SJSA1 (cell line): ENCODE results near the gene IFIT1. TPM values are rescaled to one million over a fixed set of nuclear protein-coding genes. Genes with fewer than 3 reads are reported as not detected.
"Not testable (repeated sequence)": the region's sequence is repeated elsewhere in the genome, so short reads cannot be mapped to it uniquely, and the experiment has no call there.

Source experiments
- DNase-seq, 2 experiments: peaks; one replicate each; pipeline ENCODE4 v3.0.0-alpha.2; 2015 to 2020; ENCODE audit warnings: low spot score in 2 of 2, low read depth in 1 of 2
- H3K27ac ChIP-seq: fragments of 250-450 bp; sonication (Bioruptor Pico); 2 replicates; pipeline ENCODE4 v1.5.1; 2020; ENCODE audit warnings: mild to moderate bottlenecking, moderate library complexity
- H3K27me3 ChIP-seq: fragments of 250-450 bp; sonication (Bioruptor Pico); replicated peaks from 2 replicates; pipeline ENCODE4 v1.5.1; 2020; ENCODE audit warnings: mild to moderate bottlenecking, moderate library complexity
- H3K36me3 ChIP-seq: fragments of 250-450 bp; sonication (Bioruptor Pico); 2 replicates; pipeline ENCODE4 v1.5.1; 2020; ENCODE audit warnings: mild to moderate bottlenecking
- H3K4me1 ChIP-seq: fragments of 250-450 bp; sonication (Bioruptor Pico); replicated peaks from 2 replicates; pipeline ENCODE4 v1.6.1; 2021; ENCODE audit warnings: mild to moderate bottlenecking
- H3K4me3 ChIP-seq: fragments of 250-450 bp; sonication (Bioruptor Pico); 2 replicates; pipeline ENCODE4 v1.5.1; 2020; ENCODE audit warnings: mild to moderate bottlenecking
- H3K9me3 ChIP-seq: fragments of 250-450 bp; sonication (Bioruptor Pico); replicated peaks from 2 replicates; pipeline ENCODE4 v1.5.1; 2020; ENCODE audit warnings: mild to moderate bottlenecking
- total RNA-seq: library from RNA; depleted of rRNA; stranded (reverse); fragments of >200 nt; shearing (Covaris generic); gene quantifications from 2 replicates; pipeline ENCODE4 v1.2.3, GENCODE V29; 2014; rRNA removed

The IFIT1 gene
- total RNA-seq = 1.8 and 5.2 TPM in 2 replicates

GRCh38 chr10:89391907-89392756 lies at the start of gene IFIT1:
TSS of gene IFIT1 (plus strand) at chr10:89392623. CDS start at chr10:89392713, 90 bp downstream.
- peak; percentile 68 to 82 for DNase-seq
- Histone ChIP-seq H3K9me3 (no peaks in the 10 kb centered on the region), H3K27ac (peak within 1 kb of the TSS; percentile 70), H3K27me3 (no peaks in the 10 kb centered on the region), H3K4me1 (peaks cover 10% of the 10 kb centered on the region), H3K36me3 (no peaks in the 10 kb centered on the region), H3K4me3 (peak within 1 kb of the TSS; percentile 42)

GRCh38 chr10:89343089-89343767 lies 49.2 kb upstream of the IFIT1 start:
- Histone ChIP-seq H3K4me1 (0 out of 2 replicates have a peak, but pooled peaks cover 8% of the 10 kb centered on the region), H3K27ac (no peak overlapping the region), H3K27me3 (no peaks in the 10 kb centered on the region), H3K36me3 (peaks cover 16% of the 10 kb centered on the region), H3K4me3 (no peak overlapping the region), H3K9me3 (no peaks in the 10 kb centered on the region)
- no peak for DNase-seq

GRCh38 chr10:89344156-89344555 lies 48.3 kb upstream of the IFIT1 start:
- Histone ChIP-seq H3K4me1 (0 out of 2 replicates have a peak, but pooled peaks cover 8% of the 10 kb centered on the region), H3K9me3 (no peaks in the 10 kb centered on the region), H3K27me3 (no peaks in the 10 kb centered on the region), H3K36me3 (peaks cover 8% of the 10 kb centered on the region; the same call in 1 of the 2 replicates), H3K4me3 (no peak overlapping the region), H3K27ac (no peak overlapping the region)
- DNase-seq = no peak

- Histone ChIP-seq H3K4me3 (no peak overlapping the region), H3K27me3 (no peaks in the 10 kb centered on the region), H3K4me1 (peaks cover 9% of the 10 kb centered on the region), H3K36me3 (no peaks in the 10 kb centered on the region), H3K9me3 (no peaks in the 10 kb centered on the region), H3K27ac (no peak overlapping the region)
- DNase-seq = no peak
Measured at GRCh38 chr10:89345367-89346000, 46.9 kb upstream of the IFIT1 start.

GRCh38 chr10:89346405-89347254 lies 45.8 kb upstream of the IFIT1 start:
- Histone ChIP-seq H3K9me3 (no peaks in the 10 kb centered on the region), H3K36me3 (no peaks in the 10 kb centered on the region), H3K4me1 (peaks cover 20% of the 10 kb centered on the region), H3K27me3 (no peaks in the 10 kb centered on the region), H3K27ac (no peak overlapping the region), H3K4me3 (no peak overlapping the region)
- DNase-seq = no peak

- H3K27ac ChIP-seq = no peak overlapping the region
Measured at GRCh38 chr10:89347701-89348457, 44.5 kb upstream of the IFIT1 start.

GRCh38 chr10:89348481-89348880 lies 43.9 kb upstream of the IFIT1 start:
- no peak for DNase-seq
- H3K27me3 ChIP-seq = no peaks in the 10 kb centered on the region
- H3K4me3 ChIP-seq = no peak overlapping the region
- no peak overlapping the region for H3K27ac ChIP-seq
- H3K9me3 ChIP-seq = no peaks in the 10 kb centered on the region
- H3K4me1 ChIP-seq = peaks cover 29% of the 10 kb centered on the region
- H3K36me3 ChIP-seq = no peaks in the 10 kb centered on the region

More at GRCh38 chr10:89347701-89348457, 44.5 kb upstream of the IFIT1 start:
- Histone ChIP-seq H3K4me3 (no peak overlapping the region), H3K4me1 (peaks cover 25% of the 10 kb centered on the region), H3K36me3 (no peaks in the 10 kb centered on the region), H3K9me3 (no peaks in the 10 kb centered on the region), H3K27me3 (no peaks in the 10 kb centered on the region)
- no peak for DNase-seq

GRCh38 chr10:89348975-89349374 lies 43.4 kb upstream of the IFIT1 start:
- H3K9me3 ChIP-seq = no peaks in the 10 kb centered on the region
- no peaks in the 10 kb centered on the region for H3K27me3 ChIP-seq
- no peak overlapping the region for H3K4me3 ChIP-seq
- H3K4me1 ChIP-seq = peaks cover 29% of the 10 kb centered on the region
- DNase-seq = no peak
- H3K36me3 ChIP-seq = no peaks in the 10 kb centered on the region
- H3K27ac ChIP-seq = no peak overlapping the region

- H3K27me3 ChIP-seq, H3K9me3 ChIP-seq, H3K4me3 ChIP-seq, H3K36me3 ChIP-seq: not testable (repeated sequence)
- DNase-seq = peak in 1 of 2 experiments; percentile 42
- Histone ChIP-seq H3K4me1 (peaks cover 29% of the 10 kb centered on the region), H3K27ac (peak overlapping the region; percentile 96)
Measured at GRCh38 chr10:89350631-89351315, 41.6 kb upstream of the IFIT1 start.

- Histone ChIP-seq H3K4me1 (peaks cover 29% of the 10 kb centered on the region), H3K9me3 (no peaks in the 10 kb centered on the region), H3K27ac (peak overlapping the region; percentile 96), H3K4me3 (no peak overlapping the region), H3K36me3 (no peaks in the 10 kb centered on the region), H3K27me3 (no peaks in the 10 kb centered on the region)
- no peak for DNase-seq
Measured at GRCh38 chr10:89351412-89351779, 41.0 kb upstream of the IFIT1 start.

GRCh38 chr10:89351780-89352597 lies 40.4 kb upstream of the IFIT1 start:
- peak; percentile 75 to 92 for DNase-seq
- no peaks in the 10 kb centered on the region for H3K36me3 ChIP-seq
- H3K27me3 ChIP-seq = no peaks in the 10 kb centered on the region
- no peaks in the 10 kb centered on the region for H3K9me3 ChIP-seq
- H3K27ac ChIP-seq = peak overlapping the region; percentile 96
- peaks cover 29% of the 10 kb centered on the region for H3K4me1 ChIP-seq
- peak overlapping the region; percentile 2; the same call in 1 of the 2 replicates for H3K4me3 ChIP-seq
